ENCODE results near the gene SUFU.

Gene SUFU

GRCh38 chr10:102621443-102622325, 117.9 kb downstream of the SUFU start:
- no peaks in the 10 kb centered on the region for H3K79me2 ChIP-seq (ENCODE audit: low read length)
- no peak overlapping the region for H2AFZ ChIP-seq (ENCODE audit: low read depth, low read length)
- H3K4me3 ChIP-seq (ENCODE audit: low read length), result no peak overlapping the region
- H3K4me2 ChIP-seq (ENCODE audit: low read length), result no peak overlapping the region
- peaks cover 8% of the 10 kb centered on the region for H3K4me1 ChIP-seq (ENCODE audit: low read length)
- H3K9me3 ChIP-seq (ENCODE audit: insufficient read depth, low read length), result no peaks in the 10 kb centered on the region
- no peaks in the 10 kb centered on the region for H4K20me1 ChIP-seq (ENCODE audit: insufficient read depth, low read length)
- no peak for TF ChIP-seq EZH2phosphoT487 (IDR thresholded peaks at IDR 0.05; ENCODE audit: low read depth)
- no peak for TF ChIP-seq CTCF (IDR thresholded peaks at IDR 0.05; ENCODE audit: low read depth, low read length)
- H3K36me3 ChIP-seq (replicated peaks; ENCODE audit: low read depth, low read length), result no peaks in the 10 kb centered on the region
- no peak overlapping the region for H3K27ac ChIP-seq (ENCODE audit: low read length)
- no peaks in the 10 kb centered on the region for H3K27me3 ChIP-seq (ENCODE audit: low read depth, low read length)
- no peak overlapping the region for H3K9ac ChIP-seq (ENCODE audit: low read length)

- H3K4me2 ChIP-seq (ENCODE audit: low read length), result no peak overlapping the region
- no peaks in the 10 kb centered on the region for H3K9me3 ChIP-seq (ENCODE audit: insufficient read depth, low read length)
- H3K9ac ChIP-seq (ENCODE audit: low read length), result no peak overlapping the region
- no peaks in the 10 kb centered on the region for H3K27me3 ChIP-seq (ENCODE audit: low read depth, low read length)
- TF ChIP-seq EZH2phosphoT487 (IDR thresholded peaks at IDR 0.05; ENCODE audit: low read depth) (no peak), CTCF (IDR thresholded peaks at IDR 0.05; ENCODE audit: low read depth, low read length) (no peak)
- no peak overlapping the region for H3K27ac ChIP-seq (ENCODE audit: low read length)
- H3K4me1 ChIP-seq (ENCODE audit: low read length), result peaks cover 5% of the 10 kb centered on the region; the same call in 1 of the 2 replicates
- H3K79me2 ChIP-seq (ENCODE audit: low read length), result no peaks in the 10 kb centered on the region
- H2AFZ ChIP-seq (ENCODE audit: low read depth, low read length), result no peak overlapping the region
- H3K36me3 ChIP-seq (replicated peaks; ENCODE audit: low read depth, low read length), result no peaks in the 10 kb centered on the region
- H3K4me3 ChIP-seq (ENCODE audit: low read length), result no peak overlapping the region
- H4K20me1 ChIP-seq (ENCODE audit: insufficient read depth, low read length), result no peaks in the 10 kb centered on the region
These were observed 120.3 kb downstream of the SUFU start for GRCh38 chr10:102624094-102624493.

GRCh38 chr10:102624751-102625645, 121.2 kb downstream of the SUFU start:
- Histone ChIP-seq H4K20me1 (ENCODE audit: insufficient read depth, low read length) (no peaks in the 10 kb centered on the region), H3K36me3 (replicated peaks; ENCODE audit: low read depth, low read length) (no peaks in the 10 kb centered on the region), H3K4me1 (ENCODE audit: low read length) (peaks cover 5% of the 10 kb centered on the region; the same call in 1 of the 2 replicates), H2AFZ (ENCODE audit: low read depth, low read length) (no peak overlapping the region), H3K27ac (ENCODE audit: low read length) (no peak overlapping the region), H3K79me2 (ENCODE audit: low read length) (no peaks in the 10 kb centered on the region), H3K4me2 (ENCODE audit: low read length) (no peak overlapping the region), H3K9ac (ENCODE audit: low read length) (no peak overlapping the region), H3K4me3 (ENCODE audit: low read length) (no peak overlapping the region), H3K27me3 (ENCODE audit: low read depth, low read length) (no peaks in the 10 kb centered on the region), H3K9me3 (ENCODE audit: insufficient read depth, low read length) (no peaks in the 10 kb centered on the region)
- no peak for TF ChIP-seq CTCF (IDR thresholded peaks at IDR 0.05; ENCODE audit: low read depth, low read length)
- TF ChIP-seq EZH2phosphoT487 (IDR thresholded peaks at IDR 0.05; ENCODE audit: low read depth), result no peak
